ENCODE measurements around the gene CCT7.

DNA sequence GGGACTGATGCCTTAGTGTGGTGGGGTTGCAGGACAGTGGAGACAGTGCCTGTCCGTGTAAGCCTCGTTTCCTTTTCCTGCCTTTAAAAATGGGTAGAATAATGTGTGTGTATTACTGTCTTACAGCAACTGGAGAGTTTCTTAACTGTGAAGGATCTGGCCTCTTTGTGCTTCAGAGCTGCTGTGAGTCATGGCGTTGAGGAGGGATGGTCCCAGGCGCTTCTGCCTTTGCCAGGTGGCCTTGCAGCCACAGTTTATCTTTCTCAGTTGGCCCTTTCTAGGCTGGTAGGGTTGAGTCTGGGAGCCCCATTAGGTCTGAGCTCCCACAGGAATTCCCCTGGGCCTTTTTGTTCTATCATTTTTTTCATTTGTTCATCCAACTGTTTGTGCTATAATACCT is 10.3 kb upstream of the CCT7 start:
- TF ChIP-seq JUNB (IDR thresholded peaks at IDR 0.05; ENCODE audit: unreplicated experiment) (no peak), EZH2 (IDR thresholded peaks at IDR 0.05; ENCODE audit: low read depth, unreplicated experiment) (no peak), POLR2AphosphoS5 (IDR thresholded peaks at IDR 0.05; ENCODE audit: low read depth) (no peak), EZH2phosphoT487 (IDR thresholded peaks at IDR 0.05; ENCODE audit: unreplicated experiment) (no peak), CREB1 (CRISPR knock-in tag; IDR thresholded peaks at IDR 0.05; ENCODE audit: low read depth) (no peak), ZNF114 (CRISPR knock-in tag; IDR thresholded peaks at IDR 0.05) (no peak), NANOG (IDR thresholded peaks at IDR 0.05; ENCODE audit: borderline replicate concordance) (no peak), STAT1 (IDR thresholded peaks at IDR 0.05; ENCODE audit: unreplicated experiment) (no peak), ZNF331 (CRISPR knock-in tag; IDR thresholded peaks at IDR 0.05; ENCODE audit: low read depth) (no peak)
- TF ChIP-seq, protein P1, sequence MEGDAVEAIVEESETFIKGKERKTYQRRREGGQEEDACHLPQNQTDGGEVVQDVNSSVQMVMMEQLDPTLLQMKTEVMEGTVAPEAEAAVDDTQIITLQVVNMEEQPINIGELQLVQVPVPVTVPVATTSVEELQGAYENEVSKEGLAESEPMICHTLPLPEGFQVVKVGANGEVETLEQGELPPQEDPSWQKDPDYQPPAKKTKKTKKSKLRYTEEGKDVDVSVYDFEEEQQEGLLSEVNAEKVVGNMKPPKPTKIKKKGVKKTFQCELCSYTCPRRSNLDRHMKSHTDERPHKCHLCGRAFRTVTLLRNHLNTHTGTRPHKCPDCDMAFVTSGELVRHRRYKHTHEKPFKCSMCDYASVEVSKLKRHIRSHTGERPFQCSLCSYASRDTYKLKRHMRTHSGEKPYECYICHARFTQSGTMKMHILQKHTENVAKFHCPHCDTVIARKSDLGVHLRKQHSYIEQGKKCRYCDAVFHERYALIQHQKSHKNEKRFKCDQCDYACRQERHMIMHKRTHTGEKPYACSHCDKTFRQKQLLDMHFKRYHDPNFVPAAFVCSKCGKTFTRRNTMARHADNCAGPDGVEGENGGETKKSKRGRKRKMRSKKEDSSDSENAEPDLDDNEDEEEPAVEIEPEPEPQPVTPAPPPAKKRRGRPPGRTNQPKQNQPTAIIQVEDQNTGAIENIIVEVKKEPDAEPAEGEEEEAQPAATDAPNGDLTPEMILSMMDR (conservative IDR thresholded peaks at IDR 0.05; ENCODE audit: low read depth in 2 of 2): no peak
- TF ChIP-seq, protein P2, sequence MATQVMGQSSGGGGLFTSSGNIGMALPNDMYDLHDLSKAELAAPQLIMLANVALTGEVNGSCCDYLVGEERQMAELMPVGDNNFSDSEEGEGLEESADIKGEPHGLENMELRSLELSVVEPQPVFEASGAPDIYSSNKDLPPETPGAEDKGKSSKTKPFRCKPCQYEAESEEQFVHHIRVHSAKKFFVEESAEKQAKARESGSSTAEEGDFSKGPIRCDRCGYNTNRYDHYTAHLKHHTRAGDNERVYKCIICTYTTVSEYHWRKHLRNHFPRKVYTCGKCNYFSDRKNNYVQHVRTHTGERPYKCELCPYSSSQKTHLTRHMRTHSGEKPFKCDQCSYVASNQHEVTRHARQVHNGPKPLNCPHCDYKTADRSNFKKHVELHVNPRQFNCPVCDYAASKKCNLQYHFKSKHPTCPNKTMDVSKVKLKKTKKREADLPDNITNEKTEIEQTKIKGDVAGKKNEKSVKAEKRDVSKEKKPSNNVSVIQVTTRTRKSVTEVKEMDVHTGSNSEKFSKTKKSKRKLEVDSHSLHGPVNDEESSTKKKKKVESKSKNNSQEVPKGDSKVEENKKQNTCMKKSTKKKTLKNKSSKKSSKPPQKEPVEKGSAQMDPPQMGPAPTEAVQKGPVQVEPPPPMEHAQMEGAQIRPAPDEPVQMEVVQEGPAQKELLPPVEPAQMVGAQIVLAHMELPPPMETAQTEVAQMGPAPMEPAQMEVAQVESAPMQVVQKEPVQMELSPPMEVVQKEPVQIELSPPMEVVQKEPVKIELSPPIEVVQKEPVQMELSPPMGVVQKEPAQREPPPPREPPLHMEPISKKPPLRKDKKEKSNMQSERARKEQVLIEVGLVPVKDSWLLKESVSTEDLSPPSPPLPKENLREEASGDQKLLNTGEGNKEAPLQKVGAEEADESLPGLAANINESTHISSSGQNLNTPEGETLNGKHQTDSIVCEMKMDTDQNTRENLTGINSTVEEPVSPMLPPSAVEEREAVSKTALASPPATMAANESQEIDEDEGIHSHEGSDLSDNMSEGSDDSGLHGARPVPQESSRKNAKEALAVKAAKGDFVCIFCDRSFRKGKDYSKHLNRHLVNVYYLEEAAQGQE (IDR thresholded peaks at IDR 0.05; ENCODE audit: unreplicated experiment): no peak
- TF ChIP-seq, protein P3, sequence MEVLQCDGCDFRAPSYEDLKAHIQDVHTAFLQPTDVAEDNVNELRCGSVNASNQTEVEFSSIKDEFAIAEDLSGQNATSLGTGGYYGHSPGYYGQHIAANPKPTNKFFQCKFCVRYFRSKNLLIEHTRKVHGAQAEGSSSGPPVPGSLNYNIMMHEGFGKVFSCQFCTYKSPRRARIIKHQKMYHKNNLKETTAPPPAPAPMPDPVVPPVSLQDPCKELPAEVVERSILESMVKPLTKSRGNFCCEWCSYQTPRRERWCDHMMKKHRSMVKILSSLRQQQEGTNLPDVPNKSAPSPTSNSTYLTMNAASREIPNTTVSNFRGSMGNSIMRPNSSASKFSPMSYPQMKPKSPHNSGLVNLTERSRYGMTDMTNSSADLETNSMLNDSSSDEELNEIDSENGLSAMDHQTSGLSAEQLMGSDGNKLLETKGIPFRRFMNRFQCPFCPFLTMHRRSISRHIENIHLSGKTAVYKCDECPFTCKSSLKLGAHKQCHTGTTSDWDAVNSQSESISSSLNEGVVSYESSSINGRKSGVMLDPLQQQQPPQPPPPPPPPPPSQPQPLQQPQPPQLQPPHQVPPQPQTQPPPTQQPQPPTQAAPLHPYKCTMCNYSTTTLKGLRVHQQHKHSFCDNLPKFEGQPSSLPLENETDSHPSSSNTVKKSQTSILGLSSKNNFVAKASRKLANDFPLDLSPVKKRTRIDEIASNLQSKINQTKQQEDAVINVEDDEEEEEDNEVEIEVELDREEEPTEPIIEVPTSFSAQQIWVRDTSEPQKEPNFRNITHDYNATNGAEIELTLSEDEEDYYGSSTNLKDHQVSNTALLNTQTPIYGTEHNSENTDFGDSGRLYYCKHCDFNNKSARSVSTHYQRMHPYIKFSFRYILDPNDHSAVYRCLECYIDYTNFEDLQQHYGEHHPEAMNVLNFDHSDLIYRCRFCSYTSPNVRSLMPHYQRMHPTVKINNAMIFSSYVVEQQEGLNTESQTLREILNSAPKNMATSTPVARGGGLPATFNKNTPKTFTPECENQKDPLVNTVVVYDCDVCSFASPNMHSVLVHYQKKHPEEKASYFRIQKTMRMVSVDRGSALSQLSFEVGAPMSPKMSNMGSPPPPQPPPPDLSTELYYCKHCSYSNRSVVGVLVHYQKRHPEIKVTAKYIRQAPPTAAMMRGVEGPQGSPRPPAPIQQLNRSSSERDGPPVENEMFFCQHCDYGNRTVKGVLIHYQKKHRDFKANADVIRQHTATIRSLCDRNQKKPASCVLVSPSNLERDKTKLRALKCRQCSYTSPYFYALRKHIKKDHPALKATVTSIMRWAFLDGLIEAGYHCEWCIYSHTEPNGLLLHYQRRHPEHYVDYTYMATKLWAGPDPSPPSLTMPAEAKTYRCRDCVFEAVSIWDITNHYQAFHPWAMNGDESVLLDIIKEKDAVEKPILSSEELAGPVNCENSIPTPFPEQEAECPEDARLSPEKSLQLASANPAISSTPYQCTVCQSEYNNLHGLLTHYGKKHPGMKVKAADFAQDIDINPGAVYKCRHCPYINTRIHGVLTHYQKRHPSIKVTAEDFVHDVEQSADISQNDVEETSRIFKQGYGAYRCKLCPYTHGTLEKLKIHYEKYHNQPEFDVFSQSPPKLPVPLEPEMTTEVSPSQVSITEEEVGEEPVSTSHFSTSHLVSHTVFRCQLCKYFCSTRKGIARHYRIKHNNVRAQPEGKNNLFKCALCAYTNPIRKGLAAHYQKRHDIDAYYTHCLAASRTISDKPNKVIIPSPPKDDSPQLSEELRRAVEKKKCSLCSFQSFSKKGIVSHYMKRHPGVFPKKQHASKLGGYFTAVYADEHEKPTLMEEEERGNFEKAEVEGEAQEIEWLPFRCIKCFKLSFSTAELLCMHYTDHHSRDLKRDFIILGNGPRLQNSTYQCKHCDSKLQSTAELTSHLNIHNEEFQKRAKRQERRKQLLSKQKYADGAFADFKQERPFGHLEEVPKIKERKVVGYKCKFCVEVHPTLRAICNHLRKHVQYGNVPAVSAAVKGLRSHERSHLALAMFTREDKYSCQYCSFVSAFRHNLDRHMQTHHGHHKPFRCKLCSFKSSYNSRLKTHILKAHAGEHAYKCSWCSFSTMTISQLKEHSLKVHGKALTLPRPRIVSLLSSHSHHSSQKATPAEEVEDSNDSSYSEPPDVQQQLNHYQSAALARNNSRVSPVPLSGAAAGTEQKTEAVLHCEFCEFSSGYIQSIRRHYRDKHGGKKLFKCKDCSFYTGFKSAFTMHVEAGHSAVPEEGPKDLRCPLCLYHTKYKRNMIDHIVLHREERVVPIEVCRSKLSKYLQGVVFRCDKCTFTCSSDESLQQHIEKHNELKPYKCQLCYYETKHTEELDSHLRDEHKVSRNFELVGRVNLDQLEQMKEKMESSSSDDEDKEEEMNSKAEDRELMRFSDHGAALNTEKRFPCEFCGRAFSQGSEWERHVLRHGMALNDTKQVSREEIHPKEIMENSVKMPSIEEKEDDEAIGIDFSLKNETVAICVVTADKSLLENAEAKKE (CRISPR knock-in tag; IDR thresholded peaks at IDR 0.05): no peak
- TF ChIP-seq, protein P4, sequence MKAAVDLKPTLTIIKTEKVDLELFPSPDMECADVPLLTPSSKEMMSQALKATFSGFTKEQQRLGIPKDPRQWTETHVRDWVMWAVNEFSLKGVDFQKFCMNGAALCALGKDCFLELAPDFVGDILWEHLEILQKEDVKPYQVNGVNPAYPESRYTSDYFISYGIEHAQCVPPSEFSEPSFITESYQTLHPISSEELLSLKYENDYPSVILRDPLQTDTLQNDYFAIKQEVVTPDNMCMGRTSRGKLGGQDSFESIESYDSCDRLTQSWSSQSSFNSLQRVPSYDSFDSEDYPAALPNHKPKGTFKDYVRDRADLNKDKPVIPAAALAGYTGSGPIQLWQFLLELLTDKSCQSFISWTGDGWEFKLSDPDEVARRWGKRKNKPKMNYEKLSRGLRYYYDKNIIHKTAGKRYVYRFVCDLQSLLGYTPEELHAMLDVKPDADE (IDR thresholded peaks at IDR 0.05): no peak
